ENCODE measurements around the gene PTPRM. TPM values are rescaled to one million over a fixed set of nuclear protein-coding genes. Genes with fewer than 3 reads are reported as not detected.
A peak's percentile ranks its signal among the peaks of the same experiment; 100 is the strongest.

The PTPRM gene
- total and polyA plus RNA-seq, 2 experiments from 2014 or later = 30.9 to 62.8 TPM

- TF ChIP-seq EZH2 (IDR thresholded peaks at IDR 0.05; ENCODE audit: insufficient read depth, poor library complexity, severe bottlenecking) (no peak), EZH2phosphoT487 (IDR thresholded peaks at IDR 0.05; ENCODE audit: insufficient read depth, low read depth) (no peak)
- Histone ChIP-seq H2AFZ (no peak overlapping the region), H3K9ac (no peak overlapping the region), H3F3A (ENCODE audit: insufficient read depth) (no peaks in the 10 kb centered on the region), H4K20me1 (ENCODE audit: insufficient read depth) (no peaks in the 10 kb centered on the region), H3K79me2 (ENCODE audit: insufficient read depth) (no peaks in the 10 kb centered on the region), H3K4me1 (ENCODE audit: insufficient read depth) (no peaks in the 10 kb centered on the region), H3K4me2 (ENCODE audit: unreplicated experiment) (no peak overlapping the region), H3K9me3 (ENCODE audit: low read depth) (no peaks in the 10 kb centered on the region), H3K27me3 (replicated peaks; ENCODE audit: insufficient read depth) (no peaks in the 10 kb centered on the region), H3K36me3 (ENCODE audit: low read depth) (no peaks in the 10 kb centered on the region), H3K9me2 (ENCODE audit: insufficient read depth) (no peaks in the 10 kb centered on the region), H3K4me3 (no peak overlapping the region), H3K27ac (no peak overlapping the region)
- peak; percentile 14 for DNase-seq
- WGBS, 2 experiments (ENCODE audit: low coverage in 1 of 2, low lambda C conversion rate in 2 of 2, missing lambda C conversion rate in 2 of 2) = 96 to 100% methylated on average over 2 of the region's 2 CpGs
- in situ Hi-C loops (cut with MboI) = no loop called here
Measured at GRCh38 chr18:8380926-8381325, 813.8 kb downstream of the PTPRM start.

- H3F3A ChIP-seq (ENCODE audit: insufficient read depth) = no peaks in the 10 kb centered on the region
- H3K9ac ChIP-seq = no peak overlapping the region
- no peak overlapping the region for H2AFZ ChIP-seq
- no peak overlapping the region for H3K4me3 ChIP-seq
- WGBS, 2 experiments (ENCODE audit: low coverage in 1 of 2, low lambda C conversion rate in 2 of 2, missing lambda C conversion rate in 2 of 2) = 91 to 92% methylated on average over 9 of the region's 9 CpGs
- no peaks in the 10 kb centered on the region for H3K9me2 ChIP-seq (ENCODE audit: insufficient read depth)
- no peaks in the 10 kb centered on the region for H3K79me2 ChIP-seq (ENCODE audit: insufficient read depth)
- TF ChIP-seq EZH2 (IDR thresholded peaks at IDR 0.05; ENCODE audit: insufficient read depth, poor library complexity, severe bottlenecking) (no peak), EZH2phosphoT487 (IDR thresholded peaks at IDR 0.05; ENCODE audit: insufficient read depth, low read depth) (no peak)
- no peaks in the 10 kb centered on the region for H3K27me3 ChIP-seq (replicated peaks; ENCODE audit: insufficient read depth)
- H3K36me3 ChIP-seq (ENCODE audit: low read depth) = no peaks in the 10 kb centered on the region
- no peak overlapping the region for H3K4me2 ChIP-seq (ENCODE audit: unreplicated experiment)
- no peak overlapping the region for H3K27ac ChIP-seq
- no peak for DNase-seq
- H3K9me3 ChIP-seq (ENCODE audit: low read depth) = no peaks in the 10 kb centered on the region
- in situ Hi-C loops (cut with MboI) = no loop called here
- no peaks in the 10 kb centered on the region for H3K4me1 ChIP-seq (ENCODE audit: insufficient read depth)
- H4K20me1 ChIP-seq (ENCODE audit: insufficient read depth) = no peaks in the 10 kb centered on the region
Measured at GRCh38 chr18:8381821-8382459, 814.8 kb downstream of the PTPRM start.

GRCh38 chr18:8385400-8385799 lies 818.3 kb downstream of the PTPRM start:
- Histone ChIP-seq H3K9me3 (ENCODE audit: low read depth) (no peaks in the 10 kb centered on the region), H3K4me3 (no peak overlapping the region), H3K9me2 (ENCODE audit: insufficient read depth) (no peaks in the 10 kb centered on the region), H3K36me3 (ENCODE audit: low read depth) (no peaks in the 10 kb centered on the region; the same call in 1 of the 2 replicates), H4K20me1 (ENCODE audit: insufficient read depth) (no peaks in the 10 kb centered on the region), H3K27me3 (replicated peaks; ENCODE audit: insufficient read depth) (no peaks in the 10 kb centered on the region), H3K9ac (no peak overlapping the region), H2AFZ (no peak overlapping the region), H3K27ac (no peak overlapping the region), H3K4me1 (ENCODE audit: insufficient read depth) (no peaks in the 10 kb centered on the region), H3K4me2 (ENCODE audit: unreplicated experiment) (no peak overlapping the region), H3K79me2 (ENCODE audit: insufficient read depth) (no peaks in the 10 kb centered on the region), H3F3A (ENCODE audit: insufficient read depth) (no peaks in the 10 kb centered on the region)
- no peak for DNase-seq
- TF ChIP-seq EZH2phosphoT487 (IDR thresholded peaks at IDR 0.05; ENCODE audit: insufficient read depth, low read depth) (no peak), EZH2 (IDR thresholded peaks at IDR 0.05; ENCODE audit: insufficient read depth, poor library complexity, severe bottlenecking) (no peak)
- in situ Hi-C loops (cut with MboI) = no loop called here
- WGBS, 2 experiments (ENCODE audit: low coverage in 1 of 2, low lambda C conversion rate in 2 of 2, missing lambda C conversion rate in 2 of 2) = 97 to 98% methylated on average over 4 of the region's 4 CpGs

GRCh38 chr18:8386669-8387380 lies 819.7 kb downstream of the PTPRM start:
- H3F3A ChIP-seq (ENCODE audit: insufficient read depth) = no peaks in the 10 kb centered on the region
- in situ Hi-C loops (cut with MboI) = no loop called here
- H3K9me3 ChIP-seq (ENCODE audit: low read depth) = no peaks in the 10 kb centered on the region
- H3K79me2 ChIP-seq (ENCODE audit: insufficient read depth) = no peaks in the 10 kb centered on the region
- WGBS, 2 experiments (ENCODE audit: low coverage in 1 of 2, low lambda C conversion rate in 2 of 2, missing lambda C conversion rate in 2 of 2) = 90 to 91% methylated on average over 13 of the region's 13 CpGs
- H3K27me3 ChIP-seq (replicated peaks; ENCODE audit: insufficient read depth) = no peaks in the 10 kb centered on the region
- DNase-seq = no peak
- H3K9me2 ChIP-seq (ENCODE audit: insufficient read depth) = no peaks in the 10 kb centered on the region
- no peaks in the 10 kb centered on the region; the same call in 1 of the 2 replicates for H3K36me3 ChIP-seq (ENCODE audit: low read depth)
- H3K9ac ChIP-seq = no peak overlapping the region
- H3K4me1 ChIP-seq (ENCODE audit: insufficient read depth) = no peaks in the 10 kb centered on the region
- no peaks in the 10 kb centered on the region for H4K20me1 ChIP-seq (ENCODE audit: insufficient read depth)
- no peak overlapping the region for H2AFZ ChIP-seq
- TF ChIP-seq EZH2phosphoT487 (IDR thresholded peaks at IDR 0.05; ENCODE audit: insufficient read depth, low read depth) (no peak), EZH2 (IDR thresholded peaks at IDR 0.05; ENCODE audit: insufficient read depth, poor library complexity, severe bottlenecking) (no peak)
- no peak overlapping the region for H3K27ac ChIP-seq
- H3K4me2 ChIP-seq (ENCODE audit: unreplicated experiment) = no peak overlapping the region
- no peak overlapping the region for H3K4me3 ChIP-seq
